SK-N-MC (cell line): ENCODE results near the gene OAS1.

Experiments used
- EZH2 ChIP-seq: fragments of 200-600 bp; sonication (generic); IDR thresholded peaks from one replicate; pipeline ENCODE4 v1.6.1; 2017; ENCODE audit warnings: antibody characterized with exemption
- POLR2AphosphoS5 ChIP-seq: IDR thresholded peaks from 2 replicates; pipeline ENCODE4 v1.6.1; 2012; ENCODE audit warnings: mild to moderate bottlenecking, low read depth, low read length, borderline replicate concordance

GRCh38 chr12:112879191-112879705 lies 27.5 kb upstream of the OAS1 start:
- TF ChIP-seq EZH2 (no peak), POLR2AphosphoS5 (no peak)
